Measurements from ENCODE around the gene RPP14.
"Not testable (repeated sequence)": the region's sequence is repeated elsewhere in the genome, so short reads cannot be mapped to it uniquely, and the experiment has no call there.

RPP14 gene

GRCh38 chr3:58334506-58334884, 28.4 kb downstream of the RPP14 start:
- peak overlapping the region; percentile 84 for H3K27ac ChIP-seq
- no peak for TF ChIP-seq CTCF (conservative IDR thresholded peaks at IDR 0.05)

GRCh38 chr3:58335652-58335947, 29.6 kb downstream of the RPP14 start:
- TF ChIP-seq CTCF (conservative IDR thresholded peaks at IDR 0.05): no peak
- no peak overlapping the region for H3K27ac ChIP-seq

- no peak overlapping the region for H3K27ac ChIP-seq
- TF ChIP-seq CTCF (conservative IDR thresholded peaks at IDR 0.05): no peak
Observed at GRCh38 chr3:58336135-58336882, 30.3 kb downstream of the RPP14 start.

- no peak overlapping the region for H3K27ac ChIP-seq
- TF ChIP-seq CTCF (conservative IDR thresholded peaks at IDR 0.05): no peak
Observed at GRCh38 chr3:58337190-58337589, 31.1 kb downstream of the RPP14 start.

- not testable (repeated sequence) for H3K27ac ChIP-seq
Observed at GRCh38 chr3:58339146-58339545, 33.1 kb downstream of the RPP14 start.

GRCh38 chr3:58340594-58341244, 34.7 kb downstream of the RPP14 start:
- H3K27ac ChIP-seq: no peak overlapping the region
- no peak for TF ChIP-seq CTCF (conservative IDR thresholded peaks at IDR 0.05)

GRCh38 chr3:58341376-58341775, 35.3 kb downstream of the RPP14 start:
- H3K27ac ChIP-seq: no peak overlapping the region
- TF ChIP-seq CTCF (conservative IDR thresholded peaks at IDR 0.05): no peak

- H3K27ac ChIP-seq: no peak overlapping the region
- TF ChIP-seq CTCF (conservative IDR thresholded peaks at IDR 0.05): no peak
Observed at GRCh38 chr3:58342676-58343075, 36.6 kb downstream of the RPP14 start.

Measured in VCaP (cell line).